PC-9 (cell line): ENCODE measurements around the gene ELK4.

Experiments
- CTCF ChIP-seq: fragments of 200-600 bp; sonication (generic); conservative IDR thresholded peaks from 2 replicates; pipeline ENCODE4 v1.6.1; 2017; ENCODE audit warnings: mixed run types, antibody characterized with exemption, mild to moderate bottlenecking, moderate library complexity
- EZH2 ChIP-seq: fragments of 200-600 bp; sonication (generic); IDR thresholded peaks from 2 replicates; pipeline ENCODE4 v1.8.0; 2017; ENCODE audit warnings: antibody characterized with exemption, low read depth

GRCh38 chr1:205563927-205564441 lies 67.8 kb downstream of the ELK4 start:
- TF ChIP-seq CTCF (no peak), EZH2 (no peak)
